Ovary (tissue), 3 donors: Measurements from ENCODE around the gene MYBPC3.

ENCODE experiments used
- POLR2A ChIP-seq: fragments of 450-650 bp; IDR thresholded peaks from one replicate; pipeline ENCODE4 v1.6.1; 2017; ENCODE audit warnings: antibody characterized with exemption, mild to moderate bottlenecking, moderate library complexity
- TF ChIP-seq, protein P1 (sequence below), 3 donors: fragments of 450-650 bp in 2 of 3; fragments of 200-600 bp in 1 of 3; IDR thresholded peaks; one replicate each; pipeline versions ENCODE4 v1.5.1 to v1.8.0; 2016 to 2022; ENCODE audit warnings: antibody characterized with exemption in 3 of 3, mild to moderate bottlenecking in 1 of 3
- donor health status: DM: no; HTN: no; CAD: no.

DNA sequence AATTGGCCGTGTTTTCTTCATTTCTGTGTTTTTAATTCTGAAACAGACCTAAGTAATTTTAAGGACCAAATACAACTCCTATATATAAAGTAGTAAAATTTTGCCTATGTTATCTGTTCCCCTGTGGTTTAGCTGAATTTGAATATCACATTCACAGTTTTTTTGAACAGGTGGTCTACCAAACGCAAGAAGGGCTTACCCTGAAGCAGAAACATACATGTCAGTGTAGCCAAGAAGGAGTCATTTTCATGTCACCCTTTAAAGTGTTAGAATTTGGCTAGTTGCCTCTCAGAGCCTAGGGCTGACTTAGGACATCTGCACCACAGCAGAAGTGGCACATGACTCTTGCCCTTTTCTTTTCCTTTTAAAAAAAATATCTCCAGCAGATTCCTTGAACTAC is 34.3 kb downstream of the MYBPC3 start:
- TF ChIP-seq, protein P1, sequence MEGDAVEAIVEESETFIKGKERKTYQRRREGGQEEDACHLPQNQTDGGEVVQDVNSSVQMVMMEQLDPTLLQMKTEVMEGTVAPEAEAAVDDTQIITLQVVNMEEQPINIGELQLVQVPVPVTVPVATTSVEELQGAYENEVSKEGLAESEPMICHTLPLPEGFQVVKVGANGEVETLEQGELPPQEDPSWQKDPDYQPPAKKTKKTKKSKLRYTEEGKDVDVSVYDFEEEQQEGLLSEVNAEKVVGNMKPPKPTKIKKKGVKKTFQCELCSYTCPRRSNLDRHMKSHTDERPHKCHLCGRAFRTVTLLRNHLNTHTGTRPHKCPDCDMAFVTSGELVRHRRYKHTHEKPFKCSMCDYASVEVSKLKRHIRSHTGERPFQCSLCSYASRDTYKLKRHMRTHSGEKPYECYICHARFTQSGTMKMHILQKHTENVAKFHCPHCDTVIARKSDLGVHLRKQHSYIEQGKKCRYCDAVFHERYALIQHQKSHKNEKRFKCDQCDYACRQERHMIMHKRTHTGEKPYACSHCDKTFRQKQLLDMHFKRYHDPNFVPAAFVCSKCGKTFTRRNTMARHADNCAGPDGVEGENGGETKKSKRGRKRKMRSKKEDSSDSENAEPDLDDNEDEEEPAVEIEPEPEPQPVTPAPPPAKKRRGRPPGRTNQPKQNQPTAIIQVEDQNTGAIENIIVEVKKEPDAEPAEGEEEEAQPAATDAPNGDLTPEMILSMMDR (IDR thresholded peaks at IDR 0.05): no peak
- no peak for TF ChIP-seq POLR2A
